Forelimb muscle (tissue), 1 donor: ENCODE measurements around the gene SEC61B. TPM values are rescaled to one million over a fixed set of nuclear protein-coding genes. Genes with fewer than 3 reads are reported as not detected.
A peak's percentile ranks its signal among the peaks of the same experiment; 100 is the strongest.

ENCODE experiments used
- DNase-seq: peaks from one replicate; pipeline ENCODE4 v3.0.0-alpha.2; 2013; ENCODE audit warnings: low read depth
- polyA plus RNA-seq: library from polyadenylated mRNA; unstranded; fragments of 120-200 nt; gene quantifications from one replicate; pipeline ENCODE4 v1.2.1, GENCODE V29; 2013; ENCODE audit not compliant: insufficient read length

Gene SEC61B
- 75.3 TPM for polyA plus RNA-seq

DNA sequence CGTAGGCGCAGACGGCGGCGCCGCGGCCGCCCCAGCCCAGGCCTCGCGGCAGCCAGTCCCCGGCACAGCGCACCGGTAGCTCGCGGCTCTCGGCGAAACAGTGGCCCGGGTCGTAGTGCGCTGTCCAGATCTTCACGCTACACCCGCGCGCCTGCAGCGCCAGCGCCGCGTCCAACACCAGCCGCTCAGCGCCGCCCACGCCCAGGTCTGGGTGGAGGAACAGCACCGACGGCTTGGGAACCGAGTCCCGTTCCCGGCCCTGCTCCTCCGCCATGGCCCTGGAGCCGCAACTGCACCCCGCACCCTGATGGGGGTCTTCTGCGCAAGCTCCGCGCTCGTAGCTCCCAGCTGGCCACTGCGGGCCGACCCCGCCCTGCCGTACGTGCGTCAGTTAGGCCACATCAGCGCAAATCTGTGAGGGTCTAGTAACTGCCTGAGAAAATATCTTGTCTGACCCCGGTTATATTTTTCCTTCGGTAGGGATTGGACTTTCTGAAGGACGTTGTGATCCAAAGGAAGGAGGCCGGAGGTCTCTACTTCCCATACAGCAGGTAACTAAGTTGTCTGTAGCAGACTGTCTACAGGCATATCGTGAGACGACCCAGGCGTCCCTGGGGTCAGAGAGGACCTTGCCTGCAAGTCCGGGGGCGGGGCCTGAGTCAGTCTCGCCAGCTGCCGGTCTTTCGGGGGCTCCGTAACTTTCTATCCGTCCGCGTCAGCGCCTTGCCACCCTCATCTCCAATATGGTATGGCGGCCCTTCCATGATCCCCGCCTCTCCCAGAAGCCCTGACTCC lies at the start of gene SEC61B, which contains the start of gene ALG2:
TSS of gene SEC61B (plus strand) at position 662 of the 795 bp plus-strand sequence. CDS start at position 744, 82 bp downstream.
TSS of gene ALG2 (minus strand) at position 322 of the 795 bp plus-strand sequence. CDS start at position 274, 48 bp downstream.
- peak; percentile 88 for DNase-seq

DNA sequence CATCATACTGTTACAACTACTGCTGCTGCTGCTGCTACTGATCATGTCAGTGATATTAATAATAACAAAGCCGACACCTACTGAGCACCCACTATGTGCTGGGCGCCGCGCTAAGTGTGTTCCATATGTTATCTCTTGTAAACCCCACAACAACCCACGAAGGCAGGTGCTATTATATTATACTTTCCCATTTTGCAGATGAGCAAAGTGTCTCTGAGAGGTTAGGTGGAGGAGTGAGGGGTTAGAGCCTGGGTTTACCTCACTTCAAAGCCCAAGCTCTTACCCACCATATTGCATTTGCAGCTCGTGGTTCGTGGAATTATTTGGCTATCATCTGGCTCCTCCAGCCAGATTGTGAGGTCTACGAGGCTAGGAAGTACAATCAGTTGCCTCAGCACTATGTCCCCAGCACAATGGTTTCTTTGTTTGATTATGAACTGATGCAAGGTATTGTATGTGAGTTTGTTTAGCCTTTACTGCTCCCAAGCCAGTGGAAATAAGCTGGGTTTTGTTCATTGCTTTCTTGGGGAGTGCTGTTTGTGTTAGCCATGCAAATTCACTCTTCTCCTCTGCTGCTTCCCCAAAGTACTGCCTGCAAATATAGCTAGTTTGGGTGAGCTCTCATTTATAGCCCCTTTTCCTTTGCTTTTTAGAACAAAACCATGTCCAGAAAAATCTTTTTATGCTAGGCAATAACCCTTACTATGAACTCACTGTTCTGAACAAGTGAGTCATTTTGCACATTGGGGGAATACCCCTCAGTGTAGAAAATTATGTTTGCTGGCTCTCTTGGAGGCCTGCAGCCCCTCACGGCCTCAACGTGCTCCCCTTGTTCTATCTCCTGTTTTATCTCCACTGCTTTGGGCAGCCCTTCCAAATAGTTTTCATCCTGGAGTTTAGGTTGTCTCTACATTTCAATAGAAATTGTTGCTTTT lies 48.2 kb upstream of the SEC61B start:
- DNase-seq = no peak

DNA sequence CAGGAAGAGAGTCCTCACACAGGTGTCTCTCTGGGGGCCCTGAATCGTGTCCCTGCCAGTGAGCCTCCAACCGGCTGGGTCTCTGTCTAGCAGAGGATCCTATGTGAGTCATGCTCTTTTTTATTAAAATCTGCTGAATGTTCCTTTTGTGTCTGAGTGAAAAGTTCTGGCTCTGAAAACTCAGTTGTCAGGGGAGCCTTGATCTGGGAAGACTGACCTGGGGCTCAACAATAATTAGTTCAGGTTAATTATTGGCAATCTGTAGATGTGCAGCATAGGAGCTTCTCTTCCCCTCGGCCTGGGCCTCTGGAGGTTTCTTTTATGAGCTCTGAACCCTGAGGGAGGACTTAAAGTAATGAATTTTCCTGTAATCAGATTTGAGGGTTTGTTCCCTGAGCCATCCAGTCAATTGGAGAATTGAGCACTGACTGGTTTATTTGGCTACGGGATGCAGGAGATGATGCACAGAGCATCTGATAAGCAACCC lies 45.5 kb upstream of the SEC61B start:
- no peak for DNase-seq

DNA sequence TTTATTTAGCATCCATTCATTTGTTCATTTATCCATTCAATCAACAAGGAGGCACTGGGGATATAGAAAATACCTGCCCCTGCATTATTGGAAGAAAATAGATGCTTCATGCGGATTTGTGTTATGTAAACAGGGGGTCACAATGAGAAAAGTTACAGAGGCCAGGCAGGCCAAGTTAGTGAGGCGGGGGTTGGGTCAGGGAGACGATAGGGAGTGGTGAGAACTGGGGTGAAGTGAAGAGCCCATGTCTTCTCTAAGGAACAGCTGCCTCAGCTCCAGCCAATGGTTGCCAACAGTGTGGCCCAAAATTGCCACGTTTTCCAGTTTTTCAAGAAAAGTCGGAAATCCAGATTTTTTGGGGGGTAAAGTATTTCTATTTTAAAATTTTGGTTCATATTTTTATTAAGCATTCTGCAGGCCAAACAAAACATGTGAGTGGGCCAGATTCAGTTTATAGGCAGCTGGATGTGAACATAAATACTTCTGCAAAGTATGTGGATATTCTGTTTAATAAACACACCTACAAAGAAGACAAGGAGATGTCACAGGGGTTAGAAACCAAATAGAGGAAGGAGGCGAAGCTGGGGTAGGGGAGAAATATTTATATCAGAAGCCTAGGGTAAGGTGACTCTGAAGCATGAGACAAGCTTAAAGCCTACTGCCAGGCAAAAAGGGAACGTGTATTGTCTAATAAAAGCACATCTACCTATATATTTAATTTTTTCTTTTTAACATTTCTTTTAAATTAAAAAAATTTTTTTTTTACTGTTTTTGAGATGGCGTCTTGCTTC lies 44.3 kb upstream of the SEC61B start:
- no peak for DNase-seq

DNA sequence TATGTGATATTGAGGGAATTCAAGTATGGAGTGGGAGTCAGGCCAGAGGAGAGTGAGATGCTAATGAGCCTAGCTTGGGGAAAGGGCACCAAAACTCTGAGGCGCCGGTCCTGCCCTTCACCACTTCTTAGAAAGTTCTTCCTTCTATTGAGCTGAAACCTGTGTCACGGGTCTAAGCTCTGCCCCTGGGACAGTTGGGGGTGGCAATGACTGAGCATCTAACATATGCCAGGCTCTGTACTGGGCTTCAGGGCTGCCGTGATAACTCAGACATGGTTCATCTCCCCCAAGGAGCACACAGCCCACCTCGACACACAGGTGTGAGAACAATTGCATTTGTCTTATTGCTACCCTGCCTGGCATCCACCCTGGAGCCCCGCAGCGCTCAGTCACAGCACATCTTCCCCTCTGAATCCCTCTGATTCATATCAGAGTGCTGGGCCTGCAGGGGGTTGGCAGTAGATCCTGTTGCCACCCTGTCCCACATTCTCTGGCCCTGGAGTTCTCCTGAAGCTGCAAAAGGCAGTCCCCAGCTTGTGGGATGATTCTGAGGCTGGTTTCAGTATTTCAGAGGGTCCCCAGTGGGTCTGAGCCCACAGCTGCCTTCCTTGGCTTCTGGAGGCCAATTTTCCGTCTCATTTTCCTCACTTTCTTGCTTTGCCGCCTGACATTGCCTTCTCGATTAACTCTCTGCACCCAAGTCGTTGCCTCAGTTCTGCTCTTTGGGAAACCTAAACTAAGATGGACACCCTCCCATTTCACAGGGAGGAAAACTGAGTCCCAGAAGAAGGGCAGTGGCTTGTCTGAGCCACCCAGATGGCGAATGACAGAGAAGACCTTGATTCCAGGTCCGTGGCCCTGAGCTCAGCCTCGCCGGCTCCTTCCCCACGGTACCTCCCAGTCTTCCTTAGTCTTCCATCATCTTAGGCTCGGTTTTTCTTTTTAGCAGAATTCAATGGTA lies 42.9 kb upstream of the SEC61B start:
- DNase-seq = no peak

DNA sequence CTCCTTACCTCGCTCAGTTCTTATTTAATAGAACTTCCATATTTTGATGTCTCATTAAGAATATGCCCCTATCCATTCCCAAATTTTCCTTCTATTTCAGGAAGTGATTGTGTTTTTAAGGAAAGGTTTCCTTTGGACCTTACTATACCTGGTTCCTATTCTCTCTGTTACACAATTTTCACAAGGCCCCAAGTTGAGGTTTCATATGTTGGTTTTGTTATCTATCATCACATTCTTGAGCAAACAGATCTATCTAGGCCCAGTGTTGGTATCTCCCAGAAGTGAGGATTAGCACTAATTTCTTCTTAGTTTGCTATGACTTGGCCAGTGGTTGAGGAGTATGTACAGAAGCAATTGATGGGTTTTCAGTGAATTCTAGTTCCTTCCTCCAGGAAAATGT lies 41.9 kb upstream of the SEC61B start:
- no peak for DNase-seq

DNA sequence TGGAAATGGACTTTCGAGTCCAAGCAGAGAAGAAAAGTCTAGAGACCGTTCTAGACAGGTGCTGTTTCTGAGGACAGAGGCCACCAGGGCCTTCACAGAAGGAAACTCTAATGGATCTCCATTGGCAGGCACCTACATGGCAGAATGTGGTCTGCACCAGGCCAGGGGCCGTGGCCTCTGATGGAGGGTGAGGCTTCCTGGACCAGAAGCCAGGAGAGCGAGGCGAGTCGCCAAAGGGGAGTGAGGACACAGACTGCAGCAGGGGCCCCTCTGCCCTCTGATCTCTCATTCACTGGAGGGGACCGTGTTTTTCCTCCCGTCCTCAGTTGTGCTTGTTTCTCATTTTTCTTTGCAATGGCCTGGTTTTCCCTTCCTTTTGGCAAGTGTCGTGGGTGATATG lies 41.4 kb upstream of the SEC61B start:
- DNase-seq = no peak

DNA sequence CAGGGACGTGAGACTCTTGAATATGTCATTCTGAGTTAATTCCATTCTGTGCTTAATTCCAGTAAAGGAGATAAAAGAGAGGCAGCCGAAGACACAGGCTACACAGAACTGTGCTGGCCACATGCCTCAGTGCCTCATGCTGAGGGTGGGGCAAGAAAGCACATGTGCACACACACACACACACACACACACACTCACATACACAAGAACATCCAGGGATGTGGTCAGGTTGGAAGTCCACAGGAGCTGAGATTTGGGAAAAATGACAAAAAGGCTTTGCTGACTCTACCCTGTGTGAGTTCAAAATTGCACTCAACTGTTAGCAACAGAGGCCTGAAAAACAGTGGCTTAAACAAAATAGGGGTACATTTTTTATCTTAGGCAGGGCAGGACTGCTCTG lies 40.9 kb upstream of the SEC61B start:
- DNase-seq = no peak

DNA sequence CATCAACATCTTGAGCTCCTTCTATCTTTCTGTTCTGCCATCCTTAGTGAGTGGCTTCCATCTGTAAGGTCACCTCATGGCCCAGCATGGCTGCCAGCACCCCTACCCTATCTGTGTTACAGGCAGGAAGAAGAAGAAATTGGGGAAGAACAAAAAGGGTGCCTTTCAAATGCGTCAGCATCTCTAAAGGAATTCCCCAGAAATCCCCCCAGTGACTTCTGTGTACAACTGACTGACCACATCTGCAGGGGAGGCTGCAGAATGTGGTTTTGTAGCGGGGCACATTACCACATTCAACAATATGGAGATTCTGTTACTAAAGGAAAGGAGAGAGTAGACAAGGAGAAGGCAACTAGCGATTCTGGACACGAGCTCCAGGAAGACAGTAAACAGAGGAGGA lies 40.5 kb upstream of the SEC61B start:
- DNase-seq = no peak

DNA sequence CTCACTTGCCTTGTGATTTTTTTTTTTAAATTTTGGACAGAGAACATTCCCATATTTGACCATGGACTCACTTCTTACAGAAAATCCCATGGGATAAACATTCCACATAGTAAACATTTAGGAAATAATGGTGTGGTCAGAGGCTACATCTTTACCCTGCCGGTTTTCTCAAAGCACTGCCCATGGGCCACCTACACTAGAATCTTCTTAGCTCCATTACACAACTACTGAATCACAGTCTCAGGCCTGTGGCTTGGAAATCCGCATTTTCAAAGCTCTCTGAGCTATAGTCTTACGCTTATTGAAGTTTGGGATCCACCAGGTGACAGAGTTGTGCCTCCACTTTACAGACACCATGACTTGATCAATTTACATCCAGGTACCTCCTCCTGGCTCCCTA lies 39.7 kb upstream of the SEC61B start:
- DNase-seq = no peak

DNA sequence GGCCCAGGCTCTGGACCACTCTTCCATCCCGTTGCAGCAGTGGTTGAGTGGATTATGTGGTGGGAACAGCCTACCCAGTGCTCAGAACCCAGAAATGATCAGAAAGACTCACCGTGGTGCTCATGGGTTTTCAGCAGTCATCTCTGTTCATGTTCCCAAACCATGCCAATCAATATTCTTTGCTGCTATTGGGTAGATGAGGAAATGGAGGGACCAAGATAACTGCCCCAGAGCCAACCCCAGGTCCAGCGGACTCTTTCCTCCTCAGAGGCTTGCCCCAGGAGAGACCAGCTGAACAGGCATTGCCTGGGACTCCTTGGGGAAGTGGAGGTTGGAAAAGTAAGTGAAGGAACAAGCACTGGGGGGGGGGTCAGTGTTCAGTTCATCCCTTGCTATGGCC lies 38.5 kb upstream of the SEC61B start:
- DNase-seq = no peak

DNA sequence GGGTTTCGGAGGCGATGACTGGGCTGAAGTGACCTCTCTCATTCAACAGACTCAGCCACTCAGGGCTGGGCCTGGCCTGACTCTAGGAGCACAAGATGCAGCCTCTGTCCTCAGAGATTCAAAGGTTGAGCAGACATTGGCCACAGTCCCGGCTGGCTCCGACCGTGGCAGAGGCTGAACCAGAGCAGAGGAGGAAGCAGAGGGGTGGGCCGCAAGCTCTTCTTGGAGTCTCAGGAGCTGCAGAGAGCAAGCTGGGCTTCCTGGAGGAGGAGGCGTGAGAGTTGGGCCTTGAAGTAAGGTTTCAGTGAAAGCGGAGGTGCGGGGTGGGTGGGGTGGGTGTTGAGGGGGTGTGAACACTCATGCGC lies 38.0 kb upstream of the SEC61B start:
- DNase-seq = no peak

DNA sequence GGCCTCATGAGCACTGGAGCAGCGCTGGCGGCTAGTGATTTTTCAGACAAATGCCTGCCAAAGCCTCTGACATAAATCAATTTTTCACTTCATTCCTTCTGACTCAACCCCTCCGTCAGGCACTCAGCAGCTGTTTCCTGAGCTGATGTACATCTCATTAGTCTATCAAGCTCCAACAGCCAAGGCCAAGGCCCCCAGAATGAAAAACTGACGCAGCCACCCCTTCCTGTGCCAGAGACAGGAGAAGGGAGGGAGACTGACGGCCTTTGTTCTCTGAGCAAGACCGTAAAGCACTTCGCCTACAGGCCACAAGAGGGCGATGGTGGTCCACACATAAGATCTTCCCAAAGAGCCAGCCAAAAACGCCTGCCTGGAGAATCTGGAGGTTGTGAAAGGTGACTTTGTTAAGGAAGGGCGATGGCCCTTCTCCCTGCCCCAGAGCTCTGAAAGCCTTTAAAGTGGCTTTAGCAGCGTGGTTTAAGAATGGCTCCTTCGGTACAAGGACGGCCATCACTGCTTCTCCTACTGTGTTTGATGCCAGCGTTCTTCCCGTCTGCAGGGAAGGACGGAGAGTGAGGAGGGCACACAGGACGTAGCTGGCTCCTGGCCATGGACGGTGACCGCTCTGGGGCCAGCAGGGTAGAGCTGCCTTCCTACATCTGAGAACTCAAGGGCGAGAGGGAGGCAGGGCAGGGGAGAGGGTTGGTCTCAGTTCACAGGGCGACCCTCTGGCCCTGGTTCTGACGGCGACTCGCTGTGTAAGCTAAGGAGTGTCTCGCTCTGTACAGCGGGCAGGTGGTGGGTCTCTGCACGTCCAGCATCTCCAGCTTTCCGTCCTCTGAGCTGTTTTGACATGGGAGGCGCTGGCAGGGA lies 37.4 kb upstream of the SEC61B start:
- peak; percentile 93 for DNase-seq

DNA sequence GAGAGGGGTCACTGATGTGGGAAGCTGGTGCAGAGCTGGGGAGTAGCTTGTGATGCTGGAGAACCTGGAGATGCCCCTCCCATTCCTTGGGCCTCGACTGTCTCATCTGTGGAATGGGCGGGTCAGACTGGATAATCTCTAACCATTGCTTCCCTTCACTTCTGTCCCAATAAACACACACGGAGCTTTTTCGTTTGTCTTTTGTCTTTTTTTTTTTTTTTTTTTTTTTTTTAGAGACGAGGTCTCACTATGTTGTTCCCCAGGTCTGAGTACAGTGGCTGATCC lies 36.8 kb upstream of the SEC61B start:
- no peak for DNase-seq

DNA sequence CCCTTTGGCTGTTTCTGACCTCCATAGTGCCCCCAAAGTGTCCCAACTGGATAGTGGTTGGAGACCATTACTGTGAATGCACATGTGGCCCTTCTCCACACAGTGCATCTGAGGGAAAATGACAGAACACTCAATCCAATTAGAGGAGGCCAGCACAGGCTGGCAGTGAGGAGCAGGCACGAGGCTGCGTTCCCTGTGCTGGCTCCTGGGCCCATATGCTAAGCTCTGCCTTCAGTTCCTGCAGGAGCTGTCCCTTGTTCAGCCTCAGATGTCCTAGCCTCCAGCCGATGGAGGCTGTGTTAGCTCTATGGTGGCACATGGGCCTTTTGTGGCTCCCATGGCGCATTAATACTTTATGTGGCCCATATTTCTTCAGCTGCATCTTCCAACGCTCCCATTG lies 36.1 kb upstream of the SEC61B start:
- no peak for DNase-seq

DNA sequence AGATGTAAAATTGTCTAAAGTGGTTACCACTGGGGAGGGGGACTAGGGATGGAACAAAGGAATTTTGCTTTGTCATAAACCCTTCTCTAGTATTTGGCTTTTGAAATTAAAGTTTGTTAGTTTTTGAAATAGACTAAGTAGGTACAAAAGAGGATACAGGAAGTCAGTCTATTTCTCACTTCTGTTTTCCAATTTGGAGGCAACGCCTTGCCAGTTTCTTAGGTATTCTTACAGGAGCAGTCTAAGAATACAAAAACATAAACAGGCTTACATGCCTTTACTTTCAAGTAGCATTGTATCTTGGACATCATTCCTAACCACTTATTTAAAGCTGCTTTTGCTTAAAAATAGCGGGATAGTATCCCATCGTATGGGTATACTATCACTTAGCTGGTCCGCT lies 34.8 kb upstream of the SEC61B start:
- no peak for DNase-seq

DNA sequence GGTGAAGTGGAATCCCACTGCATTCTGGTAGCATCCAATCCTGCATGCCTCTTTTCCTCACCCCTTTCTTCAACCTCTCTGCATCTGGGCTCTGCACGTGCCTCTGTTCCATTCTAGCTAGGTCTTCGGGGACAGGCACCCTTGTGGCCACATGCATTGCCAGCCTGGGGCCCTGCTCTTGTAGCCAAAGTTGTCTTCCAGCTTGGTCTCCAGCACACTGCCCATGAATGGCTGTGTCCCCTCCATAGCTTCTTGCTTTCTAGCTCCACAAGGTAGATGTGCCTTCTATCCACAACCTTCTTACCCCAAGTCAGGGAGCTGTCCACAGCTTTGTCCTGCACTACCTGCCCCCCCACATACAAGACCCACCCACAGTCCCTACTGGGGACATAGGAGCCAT lies 32.9 kb upstream of the SEC61B start:
- no peak for DNase-seq

DNA sequence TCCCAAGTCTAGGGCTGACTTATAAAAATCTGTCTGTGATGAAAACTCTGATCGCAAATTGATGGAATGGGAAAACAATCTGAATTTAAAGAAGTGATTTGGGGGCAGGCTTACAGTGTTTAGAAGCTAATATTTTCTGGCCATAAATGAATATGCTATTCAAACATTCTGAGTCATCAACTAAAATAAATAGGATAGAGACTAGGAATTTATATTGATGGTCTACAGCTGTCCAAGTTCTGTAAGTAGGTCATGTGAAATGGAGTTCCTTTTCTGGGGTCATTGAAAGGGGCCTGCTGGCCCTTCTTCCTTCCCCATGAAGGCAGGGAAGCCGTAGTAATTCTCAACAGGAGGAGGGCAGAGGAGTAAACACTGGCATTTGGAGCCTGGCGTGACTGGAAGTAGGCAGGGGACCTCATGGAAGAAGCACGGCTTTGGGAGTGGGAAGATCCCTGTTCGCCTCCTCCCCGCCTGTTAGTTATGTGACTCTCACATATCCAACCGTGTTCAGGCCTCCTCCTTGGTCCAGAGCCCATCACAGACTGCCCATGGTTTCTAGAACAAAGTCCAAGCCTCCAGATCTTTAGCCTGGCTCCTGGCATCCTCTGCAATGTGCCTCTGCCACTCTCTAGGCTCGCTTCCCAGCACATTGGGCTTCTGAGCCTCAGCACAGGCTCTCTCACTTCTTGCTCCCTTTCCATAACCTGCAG lies 32.0 kb upstream of the SEC61B start:
- no peak for DNase-seq

DNA sequence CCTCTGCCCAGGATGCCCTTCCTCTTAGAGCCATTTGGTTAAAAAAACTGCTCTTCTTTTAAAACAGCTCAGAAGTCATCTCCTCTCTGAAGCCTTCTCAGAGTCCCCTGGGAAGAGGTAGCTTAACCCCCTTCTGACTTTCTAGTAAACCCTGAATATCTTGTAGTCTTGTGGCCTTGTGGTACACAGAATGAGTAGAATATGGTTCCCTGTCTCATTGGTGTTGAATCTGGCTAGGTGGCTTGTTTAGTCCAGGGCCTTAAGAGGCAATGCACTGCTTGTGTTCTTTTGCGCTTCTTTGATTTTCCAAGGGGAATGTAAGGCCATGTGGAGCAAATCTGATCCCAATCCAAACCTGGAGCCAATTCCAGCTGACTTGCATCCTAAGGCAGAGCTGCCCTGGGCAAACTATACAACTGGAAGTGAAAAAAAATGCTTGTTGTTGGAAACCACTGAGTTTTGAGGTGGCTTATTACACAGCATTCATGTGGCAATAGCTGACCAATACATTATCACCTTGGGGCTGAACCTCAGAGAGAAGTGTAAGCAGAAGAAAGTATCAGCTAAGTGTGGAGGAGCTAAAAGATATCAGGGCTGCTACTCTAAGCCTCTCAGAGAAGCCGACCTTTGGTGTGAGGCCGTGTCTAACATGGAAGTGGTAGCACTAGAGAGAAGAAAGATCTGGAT lies 31.3 kb upstream of the SEC61B start:
- DNase-seq = no peak
